Forelimb muscle (tissue), 1 donor: ENCODE results near the gene GTF2F2. TPM values are rescaled to one million over a fixed set of nuclear protein-coding genes. Genes with fewer than 3 reads are reported as not detected.

ENCODE experiments used
- DNase-seq: peaks from one replicate; pipeline ENCODE4 v3.0.0-alpha.2; 2013; ENCODE audit warnings: low read depth
- polyA plus RNA-seq: library from polyadenylated mRNA; unstranded; fragments of 120-200 nt; gene quantifications from one replicate; pipeline ENCODE4 v1.2.1, GENCODE V29; 2013; ENCODE audit not compliant: insufficient read length

The GTF2F2 gene
- polyA plus RNA-seq, 1 donor = 17.4 TPM

DNA sequence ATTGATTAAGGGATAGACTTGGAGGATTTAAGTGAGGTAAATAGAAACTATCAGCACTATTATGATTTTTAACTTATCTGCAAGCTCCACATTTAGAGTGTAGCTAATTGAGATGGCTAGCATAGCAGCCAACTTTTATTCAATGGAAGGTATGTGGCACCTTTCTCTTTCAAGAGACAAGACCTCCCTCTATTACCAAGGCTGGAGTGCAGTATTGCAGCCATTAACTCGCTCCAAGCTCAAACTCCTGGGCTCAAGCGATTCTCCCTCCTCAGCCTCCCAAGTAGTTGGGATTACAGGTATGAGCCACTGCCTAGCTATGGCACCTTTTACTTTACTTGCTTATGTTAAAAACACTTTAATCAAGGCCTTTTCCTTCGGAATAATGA is 212.5 kb downstream of the GTF2F2 start:
- DNase-seq = no peak

DNA sequence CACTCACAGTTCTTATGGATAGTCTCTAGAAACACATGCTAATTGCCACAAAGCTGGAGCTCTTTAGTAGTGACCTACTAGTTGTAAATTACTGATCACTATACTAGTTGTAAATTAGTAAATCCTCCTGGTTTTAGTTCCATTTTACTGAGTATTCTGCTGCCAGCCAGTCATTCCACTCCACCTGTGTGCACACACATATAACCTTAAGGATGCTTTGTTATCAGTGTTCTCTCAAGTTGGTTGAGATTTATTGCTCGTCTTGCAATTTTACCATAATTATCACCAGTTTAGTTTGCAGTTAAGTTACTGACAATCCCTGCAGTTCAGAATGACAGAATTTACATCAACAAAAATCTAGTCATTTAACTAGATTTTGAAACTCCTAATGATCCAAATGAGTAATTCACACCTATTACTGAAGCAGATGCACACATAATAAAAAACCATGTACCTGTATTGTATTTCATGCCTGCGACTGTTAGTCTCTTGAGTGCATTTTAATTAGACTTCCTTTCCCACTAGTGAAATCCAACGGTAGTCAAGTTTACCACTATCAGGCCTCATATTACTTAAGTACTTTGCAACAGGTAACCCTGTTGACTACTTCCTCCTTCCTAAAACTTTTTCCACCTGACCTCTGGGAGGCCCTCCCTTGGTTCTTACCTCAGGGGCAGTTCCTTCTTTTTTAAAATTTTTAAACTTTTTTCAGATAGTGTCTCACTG is 213.1 kb downstream of the GTF2F2 start:
- no peak for DNase-seq

Other genes starting within 250 kb of the GTF2F2 start
- gene NUFIP1, start 131.0 kb upstream of the GTF2F2 start, polyA plus RNA-seq = 7.2 TPM
- 29.2 TPM for gene GPALPP1, start 131.0 kb upstream of the GTF2F2 start, polyA plus RNA-seq
- gene KCTD4, start 80.5 kb downstream of the GTF2F2 start, polyA plus RNA-seq = not detected
- gene TPT1, start 220.7 kb downstream of the GTF2F2 start, polyA plus RNA-seq = 8,360 TPM